GM21515 (cell line): ENCODE measurements around the gene ACCS.

Experiments used
- ATAC-seq: cut with Tn5 transposase; IDR thresholded peaks from one replicate; pipeline ENCODE4 v1.9.1; 2021; ENCODE audit not compliant: unreplicated experiment

The ACCS gene

GRCh38 chr11:44036811-44037657 is 29.0 kb upstream of the ACCS start:
- no peak for ATAC-seq

GRCh38 chr11:44037658-44037998 is 28.4 kb upstream of the ACCS start:
- no peak for ATAC-seq

GRCh38 chr11:44043157-44043556 is 22.9 kb upstream of the ACCS start:
- ATAC-seq: no peak

GRCh38 chr11:44046182-44046581 is 19.9 kb upstream of the ACCS start:
- no peak for ATAC-seq

- no peak for ATAC-seq
Observed at GRCh38 chr11:44047298-44047697, 18.8 kb upstream of the ACCS start.

- no peak for ATAC-seq
Observed at GRCh38 chr11:44047931-44048431, 18.1 kb upstream of the ACCS start, which contains the start of gene ACCSL. Gene ACCSL, plus strand, starts transcription at chr11:44047981. Its CDS starts 56 bp downstream, at chr11:44048037.

- ATAC-seq: no peak
Observed at GRCh38 chr11:44049832-44050231, 16.2 kb upstream of the ACCS start.

GRCh38 chr11:44051171-44051570 is 14.9 kb upstream of the ACCS start:
- no peak for ATAC-seq

GRCh38 chr11:44057340-44057739 is 8.7 kb upstream of the ACCS start:
- no peak for ATAC-seq

- ATAC-seq: no peak
Observed at GRCh38 chr11:44058275-44058674, 7.8 kb upstream of the ACCS start.

- no peak for ATAC-seq
Observed at GRCh38 chr11:44065161-44065661, 859 bp upstream of the ACCS start.

GRCh38 chr11:44066732-44067141 is 667 bp downstream of the ACCS start:
- ATAC-seq: no peak

- ATAC-seq: no peak
Observed at GRCh38 chr11:44067266-44067665, 1.2 kb downstream of the ACCS start.

GRCh38 chr11:44068180-44068579 is 2.1 kb downstream of the ACCS start:
- ATAC-seq: no peak

- no peak for ATAC-seq
Observed at GRCh38 chr11:44071157-44071556, 5.1 kb downstream of the ACCS start.

GRCh38 chr11:44072757-44073658 is 6.9 kb downstream of the ACCS start:
- ATAC-seq: no peak

GRCh38 chr11:44078794-44079193 is 12.7 kb downstream of the ACCS start:
- no peak for ATAC-seq

- ATAC-seq: no peak
Observed at GRCh38 chr11:44079376-44079775, 13.3 kb downstream of the ACCS start.

- ATAC-seq: no peak
Observed at GRCh38 chr11:44080951-44081350, 14.9 kb downstream of the ACCS start.

- no peak for ATAC-seq
Observed at GRCh38 chr11:44082645-44083044, 16.6 kb downstream of the ACCS start.

GRCh38 chr11:44083433-44083832 is 17.4 kb downstream of the ACCS start:
- ATAC-seq: no peak

GRCh38 chr11:44083906-44084305 is 17.8 kb downstream of the ACCS start:
- ATAC-seq: no peak
